Gastrocnemius medialis (tissue), 4 donors: ENCODE measurements around the gene NBPF6. TPM values are rescaled to one million over a fixed set of nuclear protein-coding genes. Genes with fewer than 3 reads are reported as not detected.

ENCODE experiments used
- ATAC-seq, 2 donors: fragments of 150-250 bp; one replicate each; pipeline ENCODE4 v1.9.1; 2016
- DNase-seq, 2 donors: peaks; one replicate each; pipeline ENCODE4 v3.0.0-alpha.2; 2019
- H3K27ac ChIP-seq, 4 donors: fragments of 200-600 bp; sonication (generic); 1 replicate in 1 of 4; 2 replicates in 3 of 4; pipeline ENCODE4 v1.5.1; 2016 to 2018; ENCODE audit warnings: mild to moderate bottlenecking in 2 of 4, moderate library complexity in 1 of 4
- H3K27me3 ChIP-seq, 3 donors: fragments of 200-600 bp; sonication (generic) in 2 of 3; 1 replicate in 1 of 3; 2 replicates in 2 of 3; pipeline versions ENCODE4 v1.5.1 to v1.6.0; 2016 to 2019; ENCODE audit warnings: mild to moderate bottlenecking in 1 of 3, moderate library complexity in 1 of 3
- H3K36me3 ChIP-seq, 2 donors: fragments of 200-600 bp; sonication (generic) in 1 of 2; one replicate each; pipeline ENCODE4 v1.5.1; 2017 to 2018
- H3K4me1 ChIP-seq, 2 donors: fragments of 200-600 bp; sonication (generic) in 1 of 2; one replicate each; pipeline ENCODE4 v1.5.1; 2016 to 2017; ENCODE audit warnings: mild to moderate bottlenecking in 2 of 2
- H3K4me3 ChIP-seq, 4 donors: fragments of 200-600 bp; sonication (generic) in 3 of 4; 1 replicate in 1 of 4; 2 replicates in 3 of 4; pipeline ENCODE4 v1.5.1; 2016 to 2019; ENCODE audit warnings: mild to moderate bottlenecking in 2 of 4
- H3K9me3 ChIP-seq, 3 donors: fragments of 200-600 bp; sonication (generic) in 2 of 3; 1 replicate in 1 of 3; 2 replicates in 2 of 3; pipeline ENCODE4 v1.5.1; 2016 to 2019
- POLR2A ChIP-seq, 2 donors: fragments of 450-650 bp; IDR thresholded peaks; one replicate each; pipeline ENCODE4 v1.6.1; 2017; ENCODE audit warnings: antibody characterized with exemption in 2 of 2, mild to moderate bottlenecking in 2 of 2, moderate library complexity in 2 of 2
- in situ Hi-C, 4 donors: fragments of 200-750 bp; cut with MboI; loops; one replicate each; pipeline versions ENCODE4 v1.15.0 to v1.8.0; 2017; ENCODE audit warnings: low sequenced_read_pairs in 4 of 4
- intact Hi-C: fragments of 100-400 bp; cut with DNase I; formaldehyde crosslinking; loops from one replicate; pipeline ENCODE4 v1.15.1; 2023; ENCODE audit warnings: low total_unique reads
- total RNA-seq, 4 donors: library from RNA; depleted of rRNA; stranded (reverse); fragments of >200 nt; gene quantifications; one replicate each; pipeline versions ENCODE4 v1.1.0 to v1.2.3, GENCODE V29; 2016
- TF ChIP-seq, protein P1 (sequence below), 5 experiments: fragments of 450-650 bp in 3 of 5; fragments of 200-600 bp in 2 of 5; sonication (generic) in 2 of 5; IDR thresholded peaks in 4 of 5; conservative IDR thresholded peaks in 1 of 5; 1 replicate in 4 of 5; 2 replicates in 1 of 5; pipeline ENCODE4 v1.5.1; 2016 to 2019; ENCODE audit warnings: antibody characterized with exemption in 5 of 5, mild to moderate bottlenecking in 3 of 5, moderate library complexity in 3 of 5

NBPF6 gene
- total RNA-seq, 4 donors from 2014 or later, result not detected

DNA sequence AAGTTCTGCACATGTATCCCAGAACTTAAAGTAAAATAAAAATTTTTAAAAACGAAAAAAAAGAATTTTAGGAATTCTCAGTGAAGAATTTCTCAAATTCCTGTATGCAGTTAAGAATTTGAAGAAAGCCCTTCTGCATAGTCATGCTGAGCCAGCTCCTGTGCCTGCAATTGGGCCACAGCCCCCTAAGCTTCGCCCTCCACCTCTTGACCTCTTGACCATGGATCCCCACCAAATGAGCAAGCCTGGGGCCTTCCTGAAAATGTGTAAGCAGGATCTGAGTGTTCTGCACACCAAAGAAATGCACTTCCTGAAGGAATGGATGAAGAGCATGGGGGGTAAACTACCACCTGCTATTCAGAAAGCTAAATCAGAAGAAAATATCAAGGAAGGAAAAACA, 52.0 kb downstream of the NBPF6 start:
- H3K4me1 ChIP-seq, result no peaks in the 10 kb centered on the region
- no peaks in the 10 kb centered on the region for H3K27me3 ChIP-seq
- no peak for TF ChIP-seq POLR2A (IDR thresholded peaks at IDR 0.05)
- TF ChIP-seq, protein P1, sequence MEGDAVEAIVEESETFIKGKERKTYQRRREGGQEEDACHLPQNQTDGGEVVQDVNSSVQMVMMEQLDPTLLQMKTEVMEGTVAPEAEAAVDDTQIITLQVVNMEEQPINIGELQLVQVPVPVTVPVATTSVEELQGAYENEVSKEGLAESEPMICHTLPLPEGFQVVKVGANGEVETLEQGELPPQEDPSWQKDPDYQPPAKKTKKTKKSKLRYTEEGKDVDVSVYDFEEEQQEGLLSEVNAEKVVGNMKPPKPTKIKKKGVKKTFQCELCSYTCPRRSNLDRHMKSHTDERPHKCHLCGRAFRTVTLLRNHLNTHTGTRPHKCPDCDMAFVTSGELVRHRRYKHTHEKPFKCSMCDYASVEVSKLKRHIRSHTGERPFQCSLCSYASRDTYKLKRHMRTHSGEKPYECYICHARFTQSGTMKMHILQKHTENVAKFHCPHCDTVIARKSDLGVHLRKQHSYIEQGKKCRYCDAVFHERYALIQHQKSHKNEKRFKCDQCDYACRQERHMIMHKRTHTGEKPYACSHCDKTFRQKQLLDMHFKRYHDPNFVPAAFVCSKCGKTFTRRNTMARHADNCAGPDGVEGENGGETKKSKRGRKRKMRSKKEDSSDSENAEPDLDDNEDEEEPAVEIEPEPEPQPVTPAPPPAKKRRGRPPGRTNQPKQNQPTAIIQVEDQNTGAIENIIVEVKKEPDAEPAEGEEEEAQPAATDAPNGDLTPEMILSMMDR (IDR thresholded peaks at IDR 0.05 in 4 of 5, conservative IDR thresholded peaks at IDR 0.05 in 1 of 5), result no peak
- no peak for DNase-seq
- no peak overlapping the region for H3K4me3 ChIP-seq
- intact Hi-C loops (no loop called here), in situ Hi-C loops (loop anchor here in 2 of 4 donors (10.0 to 25.0 kb wide), 2 partner anchors 133 to 165 kb away; no protein-coding TSS in a partner anchor)
- no peak overlapping the region for H3K27ac ChIP-seq
- no peak for ATAC-seq
- H3K9me3 ChIP-seq, result no peaks in the 10 kb centered on the region
- no peaks in the 10 kb centered on the region for H3K36me3 ChIP-seq

DNA sequence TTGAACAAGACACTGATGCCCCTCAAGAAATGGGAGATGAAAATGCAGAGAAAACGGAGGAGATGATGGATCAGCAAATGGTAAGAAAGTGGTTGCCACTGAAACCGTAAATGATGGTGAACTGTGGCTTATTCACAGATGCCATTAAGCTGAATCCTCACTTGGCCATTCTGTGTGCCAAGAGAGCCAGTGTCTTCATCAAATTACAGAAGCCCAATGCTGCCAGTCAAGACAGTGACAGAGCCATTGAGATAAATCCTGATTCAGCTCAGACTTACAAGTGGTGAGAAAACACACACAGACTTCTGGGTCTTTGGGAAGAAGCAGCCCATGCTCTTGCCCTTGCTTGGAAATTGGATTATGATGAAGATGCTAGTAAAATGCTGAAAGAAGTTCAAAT, 52.5 kb downstream of the NBPF6 start:
- Histone ChIP-seq H3K27me3 (no peaks in the 10 kb centered on the region), H3K36me3 (no peaks in the 10 kb centered on the region), H3K27ac (no peak overlapping the region), H3K4me3 (no peak overlapping the region), H3K4me1 (no peaks in the 10 kb centered on the region), H3K9me3 (no peaks in the 10 kb centered on the region)
- DNase-seq, result no peak
- TF ChIP-seq, protein P1 (IDR thresholded peaks at IDR 0.05 in 4 of 5, conservative IDR thresholded peaks at IDR 0.05 in 1 of 5), result no peak
- intact Hi-C loops, result no loop called here
- in situ Hi-C loops, result loop anchor here in 2 of 4 donors (10.0 to 25.0 kb wide), 2 partner anchors 132 to 165 kb away; no protein-coding TSS in a partner anchor
- no peak for ATAC-seq

DNA sequence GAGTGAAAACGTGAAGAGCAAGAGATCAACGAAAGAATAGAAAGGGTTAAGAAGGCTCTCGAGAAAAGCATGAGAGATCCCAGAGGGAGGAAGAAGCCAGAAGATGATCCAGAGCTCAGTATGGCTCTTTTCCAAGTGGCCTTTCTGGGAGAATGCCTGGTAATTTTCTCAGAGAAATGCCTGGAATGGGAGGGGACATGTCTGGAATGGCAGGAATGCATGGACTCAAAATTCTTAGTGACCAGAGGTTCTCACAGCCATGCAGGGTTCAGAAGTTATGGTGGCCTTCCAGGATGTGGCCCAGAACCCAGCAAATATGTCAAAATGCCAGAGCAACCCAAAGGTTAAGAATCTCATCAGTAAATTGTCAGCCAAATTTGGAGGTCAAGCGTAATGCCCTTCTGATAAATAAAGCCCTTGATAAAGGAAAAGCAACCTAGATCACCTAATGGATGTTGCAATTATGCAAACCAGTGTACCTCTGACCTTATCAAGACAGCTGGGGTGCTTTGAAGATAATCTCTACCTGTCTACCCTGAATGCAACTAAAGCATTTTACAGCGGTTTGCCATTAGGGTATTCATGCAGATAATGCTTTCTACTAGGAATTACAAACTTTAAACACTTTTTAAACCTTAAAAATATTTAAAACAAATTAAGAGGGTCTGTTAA, 53.1 kb downstream of the NBPF6 start:
- Histone ChIP-seq H3K27ac (no peak overlapping the region), H3K4me3 (no peak overlapping the region), H3K9me3 (no peaks in the 10 kb centered on the region), H3K36me3 (no peaks in the 10 kb centered on the region), H3K4me1 (no peaks in the 10 kb centered on the region), H3K27me3 (no peaks in the 10 kb centered on the region)
- DNase-seq (no peak), ATAC-seq (no peak)
- intact Hi-C loops, result no loop called here
- in situ Hi-C loops, result loop anchor here in 2 of 4 donors (10.0 to 25.0 kb wide), 2 partner anchors 132 to 166 kb away; no protein-coding TSS in a partner anchor
- TF ChIP-seq, protein P1 (IDR thresholded peaks at IDR 0.05 in 4 of 5, conservative IDR thresholded peaks at IDR 0.05 in 1 of 5), result no peak
- TF ChIP-seq POLR2A (IDR thresholded peaks at IDR 0.05), result no peak

DNA sequence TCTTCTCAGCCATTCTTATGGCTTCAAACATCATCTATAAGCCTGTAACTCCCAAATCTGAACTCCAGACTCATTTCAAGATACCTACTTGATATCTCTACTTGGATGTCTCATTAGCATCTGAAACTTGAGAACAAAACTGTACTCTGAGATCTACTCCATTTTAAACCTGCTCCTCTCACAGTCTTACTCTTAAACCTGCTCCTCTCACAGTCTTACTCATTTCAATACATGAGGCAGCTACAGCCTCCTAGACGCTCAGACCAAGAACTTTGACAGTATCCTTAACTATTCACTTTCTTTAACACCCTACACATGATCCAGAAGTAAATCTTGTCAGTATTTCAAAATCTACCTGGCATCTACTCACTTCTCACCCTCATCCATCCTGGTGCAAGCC, 54.3 kb downstream of the NBPF6 start:
- in situ Hi-C loops (loop anchor here in 2 of 4 donors (10.0 to 25.0 kb wide), 2 partner anchors 130 to 167 kb away; no protein-coding TSS in a partner anchor), intact Hi-C loops (no loop called here)
- no peak for ATAC-seq
- no peaks in the 10 kb centered on the region for H3K9me3 ChIP-seq
- H3K27ac ChIP-seq, result no peak overlapping the region
- no peaks in the 10 kb centered on the region for H3K36me3 ChIP-seq
- TF ChIP-seq, protein P1 (IDR thresholded peaks at IDR 0.05 in 4 of 5, conservative IDR thresholded peaks at IDR 0.05 in 1 of 5), result no peak
- TF ChIP-seq POLR2A (IDR thresholded peaks at IDR 0.05), result no peak
- H3K4me1 ChIP-seq, result no peaks in the 10 kb centered on the region
- DNase-seq, result no peak
- H3K27me3 ChIP-seq, result no peaks in the 10 kb centered on the region
- H3K4me3 ChIP-seq, result no peak overlapping the region
